COLO829 (cell line): Measurements from ENCODE around the gene LRRC56.

Source experiments
- DNase-seq: peaks from one replicate; pipeline ENCODE4 v3.0.0; 2012; ENCODE audit warnings: low spot score

The LRRC56 gene

DNA sequence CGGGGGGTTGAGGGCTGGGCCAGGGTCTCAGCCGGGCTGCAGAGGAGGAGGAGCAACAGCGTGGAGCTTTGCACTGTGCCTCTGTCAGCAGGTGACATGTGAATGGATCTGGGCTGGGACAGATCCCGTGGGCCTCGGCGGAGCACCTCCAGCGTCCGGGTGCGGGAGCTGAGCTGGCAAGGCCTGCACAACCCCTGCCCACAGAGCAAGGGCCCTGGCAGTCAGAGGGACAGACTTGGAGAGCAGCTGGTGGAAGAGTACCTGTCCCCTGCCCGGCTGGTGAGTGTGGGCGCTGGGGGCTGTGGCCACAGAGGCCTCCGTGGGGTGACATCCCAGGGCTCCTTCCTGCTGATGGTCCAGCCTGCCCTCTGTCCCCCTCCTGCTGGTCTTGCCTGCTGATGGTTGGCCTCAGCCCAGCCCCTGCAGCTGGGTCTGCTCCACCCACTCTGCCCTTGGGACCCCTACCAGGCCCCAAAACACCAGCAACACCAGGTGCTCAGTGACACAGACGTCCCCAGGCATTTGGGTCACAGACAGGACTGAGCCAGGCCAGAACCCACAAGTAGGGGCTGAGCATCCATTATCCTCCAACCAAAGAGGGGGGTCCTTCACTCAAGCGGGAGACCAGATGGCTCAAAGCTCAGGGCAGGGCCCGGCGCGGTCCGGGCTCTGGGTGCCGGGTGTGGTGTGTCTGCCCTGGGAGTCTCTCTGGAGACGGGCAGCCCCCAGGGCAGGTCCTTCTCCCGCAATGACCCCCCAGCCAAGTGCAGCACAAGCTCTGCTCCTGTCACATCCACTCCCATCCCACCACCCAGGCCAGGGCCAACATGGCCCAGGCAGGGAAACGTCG is 3.5 kb downstream of the LRRC56 start:
- no peak for DNase-seq

DNA sequence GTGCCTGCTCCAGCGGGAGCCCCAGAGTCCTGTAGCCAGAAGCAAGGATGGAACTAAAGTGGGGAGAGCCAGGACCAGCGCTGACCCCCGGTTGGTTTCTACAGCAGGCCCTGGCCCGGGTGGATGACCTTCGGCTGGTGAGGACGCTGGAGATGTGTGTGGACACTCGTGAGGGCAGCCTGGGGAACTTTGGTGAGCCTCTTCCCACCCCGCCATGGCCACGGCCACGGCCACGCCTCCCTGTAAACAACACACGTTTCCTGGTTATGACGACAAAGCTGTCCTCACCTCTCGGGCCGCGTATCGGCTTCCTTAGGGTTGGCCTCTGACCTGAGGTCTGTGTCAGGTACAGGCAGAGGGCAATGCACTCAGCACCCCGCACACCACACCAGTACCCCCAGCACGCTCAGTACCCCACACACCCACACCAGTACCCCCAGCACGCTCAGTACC is 4.1 kb downstream of the LRRC56 start:
- DNase-seq, result no peak

- DNase-seq, result no peak
Measured at GRCh38 chr11:544817-545166, 7.5 kb downstream of the LRRC56 start.

GRCh38 chr11:545171-545570 is 7.8 kb downstream of the LRRC56 start:
- DNase-seq, result no peak

GRCh38 chr11:548700-549603 is 11.6 kb downstream of the LRRC56 start:
- no peak for DNase-seq

DNA sequence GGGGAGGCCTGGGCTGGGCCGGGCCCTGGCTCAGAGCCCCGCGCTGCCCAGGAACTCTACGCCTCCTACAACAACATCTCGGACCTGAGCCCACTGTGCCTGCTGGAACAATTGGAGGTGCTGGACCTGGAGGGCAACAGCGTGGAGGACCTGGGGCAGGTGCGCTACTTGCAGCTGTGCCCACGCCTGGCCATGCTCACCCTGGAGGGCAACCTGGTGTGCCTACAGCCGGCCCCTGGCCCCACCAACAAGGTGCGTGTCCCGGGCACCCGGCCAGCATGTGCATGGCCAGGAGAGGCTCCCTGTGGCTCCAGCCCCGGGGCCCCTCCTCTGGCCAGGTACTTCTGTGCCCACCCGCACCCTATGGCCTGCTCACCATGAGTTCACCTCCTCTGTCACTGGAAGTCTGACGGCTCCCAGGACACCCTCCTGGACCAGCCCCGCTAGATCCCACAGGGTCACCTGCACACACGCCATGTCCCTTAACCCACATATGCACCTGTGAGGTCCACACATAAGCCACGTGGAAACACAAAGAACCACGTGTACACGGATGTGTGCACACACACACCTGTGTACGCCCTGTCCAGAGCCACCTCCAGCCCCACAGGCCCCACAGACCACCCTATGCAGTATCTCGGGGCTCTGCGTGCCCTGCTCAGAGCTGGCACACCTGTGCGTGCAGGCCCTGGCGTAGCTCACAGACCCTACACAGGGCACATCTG is 12.9 kb downstream of the LRRC56 start:
- DNase-seq, result no peak

- DNase-seq, result no peak
Measured at GRCh38 chr11:550746-551085, 13.4 kb downstream of the LRRC56 start.

DNA sequence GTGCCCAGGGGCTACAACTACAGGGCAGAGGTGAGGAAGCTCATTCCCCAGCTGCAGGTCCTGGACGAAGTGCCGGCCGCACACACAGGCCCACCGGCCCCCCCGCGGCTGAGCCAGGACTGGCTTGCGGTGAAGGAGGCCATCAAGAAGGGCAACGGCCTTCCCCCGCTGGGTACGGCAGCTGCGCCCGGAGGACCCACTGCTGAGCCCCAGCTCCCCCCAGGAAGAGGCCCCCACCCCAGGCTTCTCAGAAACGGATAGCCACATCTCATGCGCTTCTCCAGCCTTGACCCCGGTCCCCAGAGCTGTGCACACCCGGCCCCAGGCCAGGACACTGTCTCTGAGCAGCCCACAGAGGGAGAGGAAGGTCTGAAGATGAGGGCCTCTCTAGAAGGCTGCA is 13.8 kb downstream of the LRRC56 start:
- no peak for DNase-seq

DNA sequence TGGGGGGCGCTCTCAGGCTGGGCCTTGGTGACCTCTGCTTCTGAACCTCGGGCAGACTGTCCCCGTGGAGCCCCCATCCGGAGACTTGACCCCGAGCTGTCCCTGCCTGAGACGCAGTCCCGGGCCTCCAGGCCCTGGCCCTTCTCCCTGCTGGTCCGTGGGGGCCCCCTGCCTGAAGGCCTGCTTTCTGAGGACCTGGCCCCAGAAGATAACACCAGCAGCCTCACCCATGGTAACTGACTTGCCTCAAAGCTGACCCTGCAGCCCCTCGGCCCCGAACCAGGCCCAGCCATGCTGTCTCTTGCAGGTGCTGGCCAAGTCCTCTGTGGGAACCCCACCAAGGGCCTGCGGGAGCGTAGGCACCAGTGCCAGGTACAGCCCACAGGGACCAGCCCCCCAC is 14.3 kb downstream of the LRRC56 start:
- DNase-seq, result no peak

GRCh38 chr11:553083-553987 is 16.0 kb downstream of the LRRC56 start:
- no peak for DNase-seq

DNA sequence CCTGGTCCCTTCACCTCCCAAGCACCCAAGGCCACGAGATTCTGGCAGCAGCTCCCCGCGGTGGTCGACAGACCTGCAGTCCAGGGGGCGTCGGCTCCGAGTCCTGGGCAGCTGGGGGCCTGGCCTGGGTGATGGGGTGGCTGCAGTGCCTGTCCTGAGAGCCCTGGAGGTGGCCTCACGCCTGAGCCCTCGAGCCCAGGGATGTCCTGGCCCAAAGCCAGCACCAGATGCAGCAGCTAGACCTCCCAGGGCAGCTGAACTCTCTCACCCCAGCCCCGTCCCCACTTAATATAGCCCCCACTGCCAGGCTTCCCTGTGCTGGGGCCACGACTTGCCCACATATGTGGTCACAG is 16.6 kb downstream of the LRRC56 start:
- DNase-seq, result no peak

DNA sequence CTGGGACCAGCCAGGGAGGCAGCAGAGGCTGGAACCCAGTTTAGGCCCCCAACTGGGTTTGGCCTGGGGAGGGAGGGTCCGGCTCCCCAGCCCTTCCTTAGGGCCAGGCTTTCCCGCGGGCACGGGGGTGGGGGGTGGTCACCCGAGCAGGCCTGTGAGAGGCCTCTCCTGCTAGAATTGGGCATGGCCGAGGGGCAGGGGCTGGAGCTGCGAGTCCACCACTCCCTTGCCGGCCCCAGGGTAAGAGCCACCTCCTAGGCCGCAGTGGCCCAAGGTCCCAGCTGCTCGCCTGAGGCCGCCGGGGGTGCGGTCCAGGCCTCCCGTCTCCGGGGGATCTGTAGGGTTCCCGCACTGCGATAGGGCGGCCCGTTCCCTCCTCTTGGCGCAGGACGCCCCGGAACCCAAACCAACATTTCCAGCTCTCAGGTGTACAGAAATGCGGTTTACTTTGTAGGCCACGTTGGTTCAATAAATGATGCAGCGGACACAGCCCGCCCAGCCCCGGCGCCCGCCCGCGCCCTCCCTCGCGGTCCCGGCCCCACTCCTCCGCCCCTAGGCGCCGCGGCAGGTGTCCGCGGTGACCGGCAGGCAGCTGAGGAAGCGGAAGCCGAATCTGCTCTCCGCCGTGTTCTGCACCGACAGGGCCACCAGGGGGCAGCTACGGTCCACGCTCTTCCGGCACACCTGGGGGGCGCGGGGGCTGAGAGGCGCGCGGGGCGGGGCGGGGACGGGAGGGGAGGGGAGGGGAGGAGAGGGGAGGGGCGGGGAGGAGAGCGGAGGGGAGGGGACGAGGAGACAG is 17.3 kb downstream of the LRRC56 start:
- DNase-seq, result peak; percentile 28

DNA sequence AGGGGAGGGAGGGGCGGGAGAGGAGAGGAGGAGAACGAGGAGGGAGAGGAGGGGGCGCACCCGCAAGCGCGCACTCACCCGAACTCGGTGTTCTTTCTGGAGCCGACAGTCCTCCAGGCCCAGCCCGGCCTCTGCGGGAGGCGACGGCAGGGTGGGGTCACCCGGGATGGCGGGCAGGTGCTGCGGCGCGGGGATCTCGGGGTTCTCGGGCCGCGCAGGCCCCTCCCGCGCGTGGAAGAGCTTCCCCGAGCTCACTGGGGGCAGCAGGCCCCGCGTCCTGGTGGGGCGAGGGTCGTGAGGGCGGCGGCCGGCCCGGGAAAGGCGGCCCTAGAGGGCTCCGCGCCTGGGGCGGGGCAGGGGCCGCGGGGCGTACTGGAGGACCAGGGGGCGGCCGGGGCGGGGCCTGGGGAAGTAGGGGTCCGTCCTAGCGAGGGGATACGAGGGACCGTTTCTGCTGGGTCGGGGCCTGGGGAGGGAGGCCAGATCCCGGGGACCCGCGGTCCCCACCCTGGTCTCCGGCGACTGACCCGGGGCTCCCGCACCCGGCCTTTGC is 18.0 kb downstream of the LRRC56 start:
- DNase-seq, result no peak

DNA sequence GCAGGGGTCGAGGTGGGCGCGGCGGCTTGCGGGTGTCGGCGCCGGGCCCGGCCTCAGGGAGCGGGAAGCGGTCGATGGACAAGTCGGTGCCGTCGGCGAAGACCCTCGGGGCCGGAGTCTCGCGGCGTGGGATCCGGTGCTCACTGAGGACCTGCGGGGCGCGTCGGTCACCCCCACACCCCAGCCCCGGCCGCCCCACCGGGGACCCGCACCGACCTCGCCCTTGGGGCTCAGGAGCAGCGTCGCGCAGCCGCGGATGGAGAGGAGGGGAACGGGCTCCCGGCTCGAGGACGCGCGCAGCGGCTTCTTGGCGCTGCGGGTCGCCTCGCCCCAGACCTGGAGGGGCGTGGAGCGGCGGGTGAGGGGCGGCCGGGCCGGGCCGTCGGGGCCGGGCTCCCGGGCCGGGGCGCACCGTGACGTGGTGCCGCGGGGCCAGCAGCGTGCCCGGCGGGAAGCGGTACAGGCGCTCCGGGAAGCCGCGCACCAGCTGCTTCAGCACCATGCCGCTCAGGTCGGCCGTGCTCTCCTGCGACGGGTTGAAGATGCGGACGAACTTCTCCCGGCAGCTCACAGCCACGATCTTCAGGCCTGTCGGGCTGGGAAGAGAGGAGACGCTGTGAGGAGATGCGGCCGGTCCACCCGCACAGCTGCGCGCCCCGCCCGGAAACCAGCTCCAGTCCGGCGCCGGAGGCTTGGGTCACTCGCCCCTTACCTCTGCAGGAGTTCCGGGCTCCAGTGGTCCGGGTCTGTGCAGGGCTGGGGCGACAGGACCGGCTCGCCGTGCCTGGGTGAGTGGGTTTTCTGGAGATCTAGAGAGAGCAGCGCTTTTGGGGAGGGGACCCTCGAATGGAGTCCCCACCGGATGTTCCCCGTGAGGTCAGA is 18.7 kb downstream of the LRRC56 start:
- DNase-seq, result no peak

- no peak for DNase-seq
Measured at GRCh38 chr11:556662-557256, 19.4 kb downstream of the LRRC56 start.

- no peak for DNase-seq
Measured at GRCh38 chr11:557328-558132, 20.2 kb downstream of the LRRC56 start.

DNA sequence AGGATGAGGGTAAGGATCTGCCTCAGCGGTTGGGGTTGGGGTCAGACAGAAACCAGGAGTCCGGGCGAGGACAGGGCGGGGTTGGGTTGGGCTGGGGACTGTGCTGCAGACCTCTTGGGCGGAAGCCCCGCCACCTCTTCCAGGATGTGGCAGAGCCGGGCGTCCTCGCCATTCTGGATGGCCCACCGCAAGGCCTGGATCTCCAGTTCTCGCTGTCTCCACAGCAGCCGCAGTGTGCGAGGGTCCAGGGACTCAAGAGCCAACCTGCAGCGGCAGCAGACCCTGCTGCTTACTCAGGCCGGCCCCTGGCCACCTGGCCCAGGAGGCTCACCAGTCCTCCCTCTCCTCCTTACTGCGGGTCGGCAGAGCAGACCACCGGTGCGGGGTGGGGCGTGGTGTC is 21.2 kb downstream of the LRRC56 start:
- DNase-seq, result no peak

DNA sequence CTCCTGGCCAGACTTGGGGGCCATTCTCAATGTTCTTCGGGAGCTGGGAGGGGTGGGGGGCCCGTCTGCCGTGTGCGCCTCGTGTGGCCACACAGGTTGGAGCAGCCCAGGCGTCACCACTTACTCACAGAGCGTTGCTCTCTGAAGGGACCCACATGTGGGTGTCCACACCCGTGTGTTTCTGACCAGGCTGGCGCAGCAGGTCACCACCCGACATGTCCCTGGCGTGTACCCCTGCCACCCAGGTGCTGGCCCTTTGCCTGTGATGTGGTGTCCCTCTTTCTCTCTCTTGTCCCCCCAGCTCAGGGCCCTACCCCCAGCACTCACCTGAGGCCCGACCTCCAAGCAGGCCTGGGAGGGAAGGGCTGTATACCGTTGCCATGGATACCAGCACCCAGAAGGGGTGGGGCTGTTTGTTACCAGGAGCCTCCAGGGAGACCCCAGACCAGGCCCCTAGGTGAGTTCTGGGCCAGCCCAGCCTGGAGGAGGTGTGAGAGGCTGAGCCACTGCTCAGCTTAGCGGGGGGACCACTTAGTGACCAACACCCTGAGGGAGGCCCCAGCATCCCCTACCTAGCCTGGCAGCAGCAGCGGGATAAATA is 21.8 kb downstream of the LRRC56 start:
- DNase-seq, result no peak
